Skin of body (tissue), 1 donor: ENCODE measurements around the gene RNF6. TPM values are rescaled to one million over a fixed set of nuclear protein-coding genes. Genes with fewer than 3 reads are reported as not detected.

Source experiments
- total RNA-seq: library from RNA; depleted of rRNA; stranded (reverse); fragments of >200 nt; gene quantifications from one replicate; pipeline ENCODE4 v1.2.3, GENCODE V29; 2014

The RNF6 gene
- total RNA-seq, 1 donor from 2014 or later, result 27.4 TPM

Other genes with a start within 250 kb of the RNF6 start
- gene SHISA2, start 170.3 kb downstream of the RNF6 start, total RNA-seq, result 38.3 TPM
- gene CDK8, start 31.8 kb upstream of the RNF6 start, total RNA-seq, result 13.3 TPM